H1 (cell line): ENCODE measurements around the gene HOXD4. TPM values are rescaled to one million over a fixed set of nuclear protein-coding genes. Genes with fewer than 3 reads are reported as not detected.
A peak's percentile ranks its signal among the peaks of the same experiment; 100 is the strongest.

Experiments
- CTCF ChIA-PET: fragments of 300-600 bp; sonication (Branson Sonifier 250); formaldehyde crosslinking; loops from one replicate; lab custom pipeline; 2021; ENCODE audit not compliant: partially characterized antibody; lab: Charles Lee
- POLR2A ChIA-PET: fragments of 300-600 bp; sonication (Branson Sonifier 250); formaldehyde crosslinking; loops from one replicate; lab custom pipeline; 2021; ENCODE audit warnings: inconsistent platforms; ENCODE audit not compliant: partially characterized antibody; lab: Charles Lee
- DNase-seq, 2 experiments: peaks; one replicate each; pipeline versions ENCODE4 v3.0.0 to v3.0.0-alpha.2; 2010 to 2022; ENCODE audit warnings: low spot score in 2 of 2, low read depth in 1 of 2, mixed read lengths in 1 of 2
- FAIRE-seq: peaks from 2 replicates; lab custom pipeline; 2011; peaks lifted over from hg19 to GRCh38; lab: Jason Lieb, UNC
- H2AFZ ChIP-seq: 2 replicates; pipeline ENCODE4 v1.8.1; 2012; ENCODE audit warnings: low read length, inconsistent platforms
- H2AK5ac ChIP-seq: 2 replicates; pipeline ENCODE4 v1.6.1; 2013; ENCODE audit warnings: low read depth, low read length
- H2BK120ac ChIP-seq: replicated peaks from 2 replicates; pipeline ENCODE3; 2013; ENCODE audit warnings: low read depth, low read length, inconsistent platforms
- H2BK12ac ChIP-seq: 2 replicates; pipeline ENCODE4 v1.6.1; 2013; ENCODE audit warnings: low read depth, low read length
- H2BK15ac ChIP-seq: 2 replicates; pipeline ENCODE4 v1.6.1; 2013; ENCODE audit warnings: low read length
- H2BK20ac ChIP-seq: 2 replicates; pipeline ENCODE4 v1.6.1; 2013; ENCODE audit warnings: low read length
- H2BK5ac ChIP-seq: 2 replicates; pipeline ENCODE4 v1.6.1; 2013; ENCODE audit warnings: low read depth, low read length
- H3K14ac ChIP-seq: 2 replicates; pipeline ENCODE4 v1.6.1; 2013; ENCODE audit warnings: inconsistent platforms; ENCODE audit not compliant: insufficient read length
- H3K18ac ChIP-seq: 2 replicates; pipeline ENCODE4 v1.6.1; 2013; ENCODE audit warnings: low read length; ENCODE audit errors: extremely low read depth
- H3K23ac ChIP-seq: 2 replicates; pipeline ENCODE4 v1.6.1; 2013; ENCODE audit warnings: inconsistent platforms; ENCODE audit not compliant: insufficient read length
- H3K23me2 ChIP-seq: 2 replicates; pipeline ENCODE4 v1.6.1; 2013; ENCODE audit warnings: low read depth, low read length
- H3K27ac ChIP-seq: 2 replicates; pipeline ENCODE4 v1.6.1; 2011; ENCODE audit warnings: low read depth, low read length, inconsistent platforms
- H3K27me3 ChIP-seq, 4 experiments: replicated peaks in 1 of 4; 1 replicate in 1 of 4; 2 replicates in 3 of 4; pipeline versions ENCODE4 v1.6.1 to v1.8.1; 2011 to 2013; ENCODE audit warnings: low read length in 3 of 4, mild to moderate bottlenecking in 3 of 4, inconsistent platforms in 2 of 4, mixed read lengths in 2 of 4, moderate library complexity in 1 of 4; ENCODE audit not compliant: control insufficient read depth in 3 of 4, insufficient read depth in 3 of 4; ENCODE audit errors: extremely low read depth in 1 of 4
- H3K36me3 ChIP-seq, 4 experiments: 2 replicates each; pipeline versions ENCODE4 v1.6.1 to v1.8.1; 2011 to 2013; ENCODE audit warnings: mild to moderate bottlenecking in 4 of 4, low read length in 3 of 4, moderate library complexity in 2 of 4, control low read depth in 1 of 4, inconsistent platforms in 1 of 4; ENCODE audit not compliant: insufficient read depth in 4 of 4, control insufficient read depth in 2 of 4
- H3K4ac ChIP-seq: replicated peaks from 2 replicates; pipeline ENCODE3; 2013; ENCODE audit warnings: low read length, low read depth, mixed read lengths, inconsistent platforms; ENCODE audit not compliant: insufficient read length
- H3K4me1 ChIP-seq, 4 experiments: replicated peaks in 1 of 4; 1 replicate in 1 of 4; 2 replicates in 3 of 4; pipeline versions ENCODE4 v1.6.1 to v1.8.1; 2011 to 2013; ENCODE audit warnings: low read length in 3 of 4, inconsistent platforms in 2 of 4, mixed read lengths in 1 of 4; ENCODE audit not compliant: insufficient read depth in 4 of 4, control insufficient read depth in 3 of 4
- H3K4me2 ChIP-seq, 2 experiments: 2 replicates each; pipeline versions ENCODE4 v1.6.1 to v1.8.1; 2011 to 2013; ENCODE audit warnings: low read depth in 2 of 2, low read length in 2 of 2, control low read depth in 1 of 2, inconsistent platforms in 1 of 2, mild to moderate bottlenecking in 1 of 2; ENCODE audit not compliant: insufficient read depth in 1 of 2
- H3K4me3 ChIP-seq, 4 experiments: fragments of 200-600, 300-600 bp in 1 of 4; sonication (generic), shearing (Covaris generic), sonication (Bioruptor Twin) in 1 of 4; 2 replicates each; pipeline versions ENCODE4 v1.5.1 to v1.8.1; 2011 to 2016; ENCODE audit warnings: low read length in 4 of 4, low read depth in 3 of 4, control low read depth in 2 of 4, inconsistent platforms in 2 of 4, mild to moderate bottlenecking in 2 of 4, mixed read lengths in 1 of 4, moderate library complexity in 1 of 4; ENCODE audit not compliant: insufficient read depth in 2 of 4; ENCODE audit errors: extremely low read depth in 1 of 4
- H3K56ac ChIP-seq: replicated peaks from 2 replicates; pipeline ENCODE3; 2013; ENCODE audit warnings: low read depth, mild to moderate bottlenecking, mixed read lengths, low read length, inconsistent platforms; ENCODE audit not compliant: insufficient read length
- H3K79me1 ChIP-seq: 2 replicates; pipeline ENCODE4 v1.6.1; 2013; ENCODE audit warnings: low read depth, low read length, control low read depth
- H3K79me2 ChIP-seq, 2 experiments: 2 replicates each; pipeline versions ENCODE4 v1.6.1 to v1.8.1; 2012 to 2013; ENCODE audit warnings: low read length in 2 of 2, mild to moderate bottlenecking in 2 of 2, inconsistent platforms in 1 of 2; ENCODE audit not compliant: insufficient read depth in 2 of 2, control insufficient read depth in 1 of 2
- H3K9ac ChIP-seq, 4 experiments: replicated peaks in 1 of 4; 1 replicate in 1 of 4; 2 replicates in 3 of 4; pipeline versions ENCODE4 v1.6.1 to v1.8.1; 2011 to 2013; ENCODE audit warnings: low read depth in 3 of 4, low read length in 3 of 4, control low read depth in 2 of 4, mild to moderate bottlenecking in 2 of 4, moderate library complexity in 2 of 4, inconsistent platforms in 1 of 4; ENCODE audit errors: extremely low read depth in 1 of 4
- H3K9me3 ChIP-seq, 2 experiments: 2 replicates each; pipeline versions ENCODE4 v1.6.1 to v1.8.1; 2012 to 2013; ENCODE audit warnings: mild to moderate bottlenecking in 2 of 2, moderate library complexity in 2 of 2, control low read depth in 1 of 2, inconsistent platforms in 1 of 2, low read depth in 1 of 2, low read length in 1 of 2, mixed read lengths in 1 of 2; ENCODE audit not compliant: insufficient read depth in 2 of 2
- H4K20me1 ChIP-seq, 2 experiments: replicated peaks in 1 of 2; 2 replicates each; pipeline versions ENCODE3 to v1.8.1; 2011 to 2013; ENCODE audit warnings: inconsistent platforms in 2 of 2, low read length in 2 of 2, mild to moderate bottlenecking in 1 of 2; ENCODE audit not compliant: insufficient read depth in 2 of 2, control insufficient read depth in 1 of 2
- H4K5ac ChIP-seq: 2 replicates; pipeline ENCODE4 v1.6.1; 2013; ENCODE audit warnings: low read length, low read depth, mixed read lengths, inconsistent platforms; ENCODE audit not compliant: insufficient read length
- H4K8ac ChIP-seq: 2 replicates; pipeline ENCODE4 v1.8.0; 2013; ENCODE audit warnings: mild to moderate bottlenecking, moderate library complexity, low read length, inconsistent platforms; ENCODE audit not compliant: insufficient read depth; ENCODE audit errors: extremely low read depth
- H4K91ac ChIP-seq: replicated peaks from 2 replicates; pipeline ENCODE3; 2013; ENCODE audit warnings: low read length, mixed read lengths, inconsistent platforms; ENCODE audit not compliant: insufficient read length
- CEBPB ChIP-seq: IDR thresholded peaks from 2 replicates; pipeline ENCODE4 v1.6.1; 2012; ENCODE audit warnings: low read depth, low read length
- E2F6 ChIP-seq: IDR thresholded peaks from 2 replicates; pipeline ENCODE4 v1.6.1; 2012; ENCODE audit warnings: inconsistent platforms
- EZH2 ChIP-seq: fragments of 200-600 bp; sonication (generic); IDR thresholded peaks from 2 replicates; pipeline ENCODE4 v1.7.1; 2012; ENCODE audit warnings: low read depth, mild to moderate bottlenecking, moderate library complexity, low read length, inconsistent platforms; ENCODE audit not compliant: severe bottlenecking
- RNF2 ChIP-seq: fragments of 200-900, 300-1000 bp; sonication (generic); IDR thresholded peaks from 2 replicates; pipeline ENCODE4 v1.7.1; 2016; ENCODE audit warnings: borderline replicate concordance, low read depth, mild to moderate bottlenecking, antibody characterized with exemption, low read length; ENCODE audit not compliant: poor library complexity, severe bottlenecking; ENCODE audit errors: missing control alignments
- SUZ12 ChIP-seq: fragments of 200-600 bp; sonication (generic); IDR thresholded peaks from 2 replicates; pipeline ENCODE4 v1.6.1; 2012; ENCODE audit warnings: mild to moderate bottlenecking, inconsistent platforms, low read length, moderate library complexity, mixed read lengths
- WGBS, 2 experiments: shearing (Covaris generic) in 1 of 2; methylation state at CpG; one replicate each; pipeline versions ENCODE4 v1.1.6 to v1.1.7; 2013 to 2015; ENCODE audit warnings: low lambda C conversion rate in 2 of 2, mixed read lengths in 2 of 2, inconsistent platforms in 1 of 2, low coverage in 1 of 2, missing lambda C conversion rate in 1 of 2; ENCODE audit not compliant: insufficient replicate concordance in 2 of 2, insufficient coverage in 1 of 2, insufficient read length in 1 of 2; ENCODE audit errors: extremely low coverage in 1 of 2, missing lambda C conversion rate in 1 of 2; 5-methylcytosine and 5-hydroxymethylcytosine counted together
- polyA plus RNA-seq, 7 experiments: library from polyadenylated mRNA; depleted of rRNA in 3 of 7; stranded (reverse) in 5 of 7; unstranded in 2 of 7; fragments of >200 nt in 5 of 7; fragments of 200-250 nt in 2 of 7; gene quantifications; 1 replicate in 5 of 7; 2 replicates in 1 of 7; 4 replicates in 1 of 7; pipeline versions ENCODE4 v1.2.1 to v1.2.3, GENCODE V29; 2011 to 2013; ENCODE audit warnings: missing spikeins in 2 of 7, mixed read lengths in 2 of 7
- total RNA-seq: library from RNA; stranded (reverse); fragmentation: NEBNext Ultra II Directional; extraction: Animal tissue kit (Norgen Biotek cat#: 25700); gene quantifications from 2 replicates; pipeline ENCODE4 v1.2.1, GENCODE V29; 2021

Gene HOXD4
- total and polyA plus RNA-seq, 2 of the 8 experiments (the other 6 are each of a cell fraction or from before 2014, with no cell fraction given), result not detected

DNA sequence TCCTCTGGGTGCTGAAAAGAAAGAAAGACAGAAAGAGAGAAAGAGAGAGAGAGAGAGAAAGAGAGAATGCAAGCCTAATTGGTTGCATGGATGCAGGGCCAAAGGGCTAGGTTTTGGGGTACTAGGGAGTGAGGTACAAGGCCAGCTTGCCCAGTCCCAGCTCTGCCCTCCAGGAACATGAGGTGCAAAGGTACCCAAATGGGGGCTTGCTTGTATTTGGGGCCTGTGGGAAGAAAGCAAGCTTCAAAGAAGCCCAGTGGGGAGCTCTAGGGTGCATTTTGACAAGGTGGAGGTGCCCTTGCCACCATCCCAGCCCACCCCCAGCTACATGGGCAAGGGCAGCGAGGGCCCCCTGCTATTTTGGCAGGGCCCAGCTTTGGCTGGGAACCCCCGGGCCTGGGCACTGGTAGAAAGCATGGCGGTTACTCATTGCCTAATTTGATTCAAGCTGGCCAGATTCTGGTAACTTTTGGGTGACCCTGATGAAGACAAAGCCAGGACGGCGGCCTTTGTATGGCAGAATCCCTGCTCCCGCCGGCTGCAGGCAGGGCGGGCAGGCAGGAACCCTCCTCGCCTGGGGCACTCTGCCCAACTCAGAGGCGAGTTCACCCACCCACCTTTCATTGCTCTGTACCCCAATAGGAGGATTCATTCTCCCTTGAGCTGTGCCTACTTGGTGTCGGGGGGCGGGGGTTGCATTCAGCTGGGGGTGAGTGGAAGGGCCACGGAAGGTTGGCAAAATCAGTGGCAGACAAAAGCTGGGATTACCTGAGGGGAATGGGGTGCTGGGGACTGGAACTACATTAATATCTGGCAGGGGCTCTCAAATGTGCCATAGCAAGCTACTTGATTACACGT, 537 bp upstream of the HOXD4 start:
- TF ChIP-seq RNF2 (no peak), EZH2 (peak; percentile 14), SUZ12 (peak; percentile 68; the same call in 1 of the 2 replicates), E2F6 (no peak), CEBPB (no peak)
- CTCF ChIA-PET, result interaction anchor here (0.9 to 4.4 kb wide), 12 partner anchors 11 to 404 kb away, joined by 3 to 36 read pairs (median 7); no protein-coding TSS in a partner anchor
- Histone ChIP-seq H2BK15ac (no peak overlapping the region), H3K4ac (no peak overlapping the region), H3K9ac (no peak overlapping the region), H2BK20ac (no peak overlapping the region), H3K27ac (no peak overlapping the region), H3K4me1 (peaks cover 0 to 10% (median 2%) of the 10 kb centered on the region in 4 experiments; a peak in 4 of 7 replicates), H3K4me2 (peak overlapping the region in 1 of 2 experiments; percentile 48; a peak in 1 of 4 replicates), H2AFZ (no peak overlapping the region), H3K56ac (no peak overlapping the region), H3K14ac (no peak overlapping the region), H4K91ac (no peak overlapping the region), H3K23me2 (peaks cover 2% of the 10 kb centered on the region; the same call in 1 of the 2 replicates), H2AK5ac (no peak overlapping the region), H2BK120ac (no peak overlapping the region), H4K20me1 (peaks cover 13 to 44% of the 10 kb centered on the region in 2 experiments), H3K79me2 (no peaks in the 10 kb centered on the region), H2BK5ac (no peak overlapping the region), H3K9me3 (no peaks in the 10 kb centered on the region), H3K23ac (no peak overlapping the region), H3K4me3 (no peak overlapping the region), H3K36me3 (peaks cover 0 to 11% (median 0%) of the 10 kb centered on the region in 4 experiments; a peak in 1 of 8 replicates), H3K18ac (no peak overlapping the region), H3K27me3 (peaks cover 98 to 100% (median 100%) of the 10 kb centered on the region in 4 experiments), H3K79me1 (no peaks in the 10 kb centered on the region), H4K5ac (no peak overlapping the region), H4K8ac (no peak overlapping the region), H2BK12ac (no peak overlapping the region)
- WGBS, 2 experiments, result 20% methylated on average over 14 of the region's 14 CpGs; no CpG with 5 or more reads in 1 of the 2 experiments
- POLR2A ChIA-PET, result interaction anchor here (0.7 to 1.3 kb wide), 2 partner anchors 11 to 46 kb away, joined by 3 read pairs; no protein-coding TSS in a partner anchor
- FAIRE-seq (no peak), DNase-seq (no peak)
